ENCODE results near the gene ERRFI1.
"Not testable (repeated sequence)": the region's sequence is repeated elsewhere in the genome, so short reads cannot be mapped to it uniquely, and the experiment has no call there.

ERRFI1 gene

GRCh38 chr1:7967651-7968050, 58.5 kb downstream of the ERRFI1 start:
- no peak for DNase-seq (ENCODE audit: low spot score)

DNA sequence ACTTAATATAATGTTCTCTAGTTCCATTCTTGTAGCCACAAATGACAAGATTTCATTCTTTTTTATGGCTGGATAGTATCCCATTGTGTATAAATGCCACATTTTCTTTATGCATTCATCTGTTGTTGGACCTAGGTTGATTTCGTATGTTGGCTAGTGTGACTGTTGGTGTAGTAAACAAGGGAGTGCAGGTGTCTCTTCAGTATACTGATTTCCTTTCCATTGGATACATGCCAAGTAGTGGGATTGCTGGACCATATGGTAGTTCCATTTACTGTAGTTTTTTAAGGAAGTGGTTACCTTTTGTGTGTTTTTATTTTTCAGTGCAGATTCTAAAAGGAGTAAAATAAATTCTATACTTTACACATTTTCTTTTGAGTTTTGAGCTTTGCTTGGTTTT, 58.9 kb downstream of the ERRFI1 start:
- no peak for DNase-seq (ENCODE audit: low spot score)

GRCh38 chr1:7964476-7964875, 61.6 kb downstream of the ERRFI1 start:
- DNase-seq (ENCODE audit: low spot score) = no peak

GRCh38 chr1:7963841-7964240, 62.3 kb downstream of the ERRFI1 start:
- DNase-seq (ENCODE audit: low spot score) = not testable (repeated sequence)

- not testable (repeated sequence) for DNase-seq (ENCODE audit: low spot score)
Measured at GRCh38 chr1:7963378-7963730, 62.8 kb downstream of the ERRFI1 start.

GRCh38 chr1:7962636-7963377, 63.3 kb downstream of the ERRFI1 start:
- no peak for DNase-seq (ENCODE audit: low spot score)

GRCh38 chr1:7962014-7962335, 64.1 kb downstream of the ERRFI1 start:
- no peak for DNase-seq (ENCODE audit: low spot score)

Data from kidney tubule cell (primary cell).